Measurements from ENCODE around the gene CD33. TPM values are rescaled to one million over a fixed set of nuclear protein-coding genes. Genes with fewer than 3 reads are reported as not detected.

The CD33 gene
- total RNA-seq, 1 experiment from 2014 or later = not detected

GRCh38 chr19:51219971-51220370, 4.9 kb upstream of the CD33 start:
- TF ChIP-seq CTCF (conservative IDR thresholded peaks at IDR 0.05) = no peak
- no peak for TF ChIP-seq EZH2 (IDR thresholded peaks at IDR 0.05; ENCODE audit: low read depth)
- intact Hi-C loops (cut with micrococcal nuclease; ENCODE audit: unreplicated experiment) = no loop called here
- Histone ChIP-seq H2AFZ (no peak overlapping the region), H3K4me1 (replicated peaks; ENCODE audit: insufficient read depth) (no peaks in the 10 kb centered on the region), H3K27ac (no peak overlapping the region), H3K9me3 (ENCODE audit: insufficient read depth, low read depth) (no peaks in the 10 kb centered on the region), H3K4me2 (no peak overlapping the region), H4K20me1 (ENCODE audit: insufficient read depth) (no peaks in the 10 kb centered on the region), H3K4me3 (no peak overlapping the region), H3K27me3 (ENCODE audit: insufficient read depth, low read depth) (peaks cover 69% of the 10 kb centered on the region), H3K36me3 (ENCODE audit: low read depth) (no peaks in the 10 kb centered on the region), H3K9me2 (ENCODE audit: insufficient read depth) (no peaks in the 10 kb centered on the region), H3F3A (ENCODE audit: insufficient read depth, low read depth) (no peaks in the 10 kb centered on the region), H3K79me2 (ENCODE audit: low read depth) (no peaks in the 10 kb centered on the region)
- no peak for DNase-seq
- ChIA-PET CTCF (no interaction called here), POLR2A (ENCODE audit: unreplicated experiment) (no interaction called here)
- no TSS peak for BruUV-seq (replicated peaks)

- no peaks in the 10 kb centered on the region for H3K4me1 ChIP-seq (replicated peaks; ENCODE audit: insufficient read depth)
- POLR2A ChIA-PET (ENCODE audit: unreplicated experiment) = no interaction called here
- no TSS peak for BruUV-seq (replicated peaks)
- H3K79me2 ChIP-seq (ENCODE audit: low read depth) = no peaks in the 10 kb centered on the region
- DNase-seq = no peak
- no peak overlapping the region for H2AFZ ChIP-seq
- no peak overlapping the region for H3K27ac ChIP-seq
- H3K36me3 ChIP-seq (ENCODE audit: low read depth) = no peaks in the 10 kb centered on the region
- no peaks in the 10 kb centered on the region for H3K9me3 ChIP-seq (ENCODE audit: insufficient read depth, low read depth)
- TF ChIP-seq EZH2 (IDR thresholded peaks at IDR 0.05; ENCODE audit: low read depth) = no peak
- H4K20me1 ChIP-seq (ENCODE audit: insufficient read depth) = no peaks in the 10 kb centered on the region
- no peak overlapping the region for H3K4me3 ChIP-seq
- H3K27me3 ChIP-seq (ENCODE audit: insufficient read depth, low read depth) = peaks cover 75% of the 10 kb centered on the region
- H3K4me2 ChIP-seq = no peak overlapping the region
- H3F3A ChIP-seq (ENCODE audit: insufficient read depth, low read depth) = no peaks in the 10 kb centered on the region
- intact Hi-C loops (cut with micrococcal nuclease; ENCODE audit: unreplicated experiment) = no loop called here
- no peaks in the 10 kb centered on the region for H3K9me2 ChIP-seq (ENCODE audit: insufficient read depth)
- CTCF ChIA-PET = no interaction called here
Measured at GRCh38 chr19:51220996-51221395, 3.9 kb upstream of the CD33 start.

- intact Hi-C loops (cut with micrococcal nuclease; ENCODE audit: unreplicated experiment) = no loop called here
- CTCF ChIA-PET = no interaction called here
- no peak for TF ChIP-seq CTCF (conservative IDR thresholded peaks at IDR 0.05)
- no peak for TF ChIP-seq EZH2 (IDR thresholded peaks at IDR 0.05; ENCODE audit: low read depth)
- H3K27ac ChIP-seq = no peak overlapping the region
- no TSS peak for BruUV-seq (replicated peaks)
- DNase-seq = no peak
- H3F3A ChIP-seq (ENCODE audit: insufficient read depth, low read depth) = no peaks in the 10 kb centered on the region
- no peaks in the 10 kb centered on the region for H3K79me2 ChIP-seq (ENCODE audit: low read depth)
- POLR2A ChIA-PET (ENCODE audit: unreplicated experiment) = no interaction called here
- no peaks in the 10 kb centered on the region for H4K20me1 ChIP-seq (ENCODE audit: insufficient read depth)
- no peak overlapping the region for H2AFZ ChIP-seq
- H3K9me3 ChIP-seq (ENCODE audit: insufficient read depth, low read depth) = no peaks in the 10 kb centered on the region
- peaks cover 87% of the 10 kb centered on the region for H3K27me3 ChIP-seq (ENCODE audit: insufficient read depth, low read depth)
- H3K4me3 ChIP-seq = no peak overlapping the region
- H3K4me1 ChIP-seq (replicated peaks; ENCODE audit: insufficient read depth) = no peaks in the 10 kb centered on the region
- H3K4me2 ChIP-seq = no peak overlapping the region
- H3K9me2 ChIP-seq (ENCODE audit: insufficient read depth) = no peaks in the 10 kb centered on the region
- no peaks in the 10 kb centered on the region for H3K36me3 ChIP-seq (ENCODE audit: low read depth)
Measured at GRCh38 chr19:51224163-51224641, 678 bp upstream of the CD33 start.

GRCh38 chr19:51226067-51226466, 1.2 kb downstream of the CD33 start:
- H3K4me2 ChIP-seq = no peak overlapping the region
- no peaks in the 10 kb centered on the region for H3K9me3 ChIP-seq (ENCODE audit: insufficient read depth, low read depth)
- H3K36me3 ChIP-seq (ENCODE audit: low read depth) = no peaks in the 10 kb centered on the region
- peaks cover 80% of the 10 kb centered on the region for H3K27me3 ChIP-seq (ENCODE audit: insufficient read depth, low read depth)
- H3K4me1 ChIP-seq (replicated peaks; ENCODE audit: insufficient read depth) = no peaks in the 10 kb centered on the region
- no peak overlapping the region for H3K4me3 ChIP-seq
- H4K20me1 ChIP-seq (ENCODE audit: insufficient read depth) = no peaks in the 10 kb centered on the region
- H2AFZ ChIP-seq = no peak overlapping the region
- ChIA-PET CTCF (no interaction called here), POLR2A (ENCODE audit: unreplicated experiment) (no interaction called here)
- no peaks in the 10 kb centered on the region for H3K9me2 ChIP-seq (ENCODE audit: insufficient read depth)
- intact Hi-C loops (cut with micrococcal nuclease; ENCODE audit: unreplicated experiment) = no loop called here
- H3K79me2 ChIP-seq (ENCODE audit: low read depth) = no peaks in the 10 kb centered on the region
- H3K27ac ChIP-seq = no peak overlapping the region
- H3F3A ChIP-seq (ENCODE audit: insufficient read depth, low read depth) = no peaks in the 10 kb centered on the region
- no TSS peak for BruUV-seq (replicated peaks)
- DNase-seq = no peak
- TF ChIP-seq CTCF (conservative IDR thresholded peaks at IDR 0.05) = no peak
- no peak for TF ChIP-seq EZH2 (IDR thresholded peaks at IDR 0.05; ENCODE audit: low read depth)

Data from PC-9 (cell line).